ENCODE measurements around the gene S100Z. TPM values are rescaled to one million over a fixed set of nuclear protein-coding genes. Genes with fewer than 3 reads are reported as not detected.

S100Z gene
- total and polyA plus RNA-seq, 2 experiments from 2014 or later, result 0.45 to 1.3 TPM

- H3K9me3 ChIP-seq (ENCODE audit: low read depth), result no peaks in the 10 kb centered on the region
- no peak for TF ChIP-seq CTCF (IDR thresholded peaks at IDR 0.05; ENCODE audit: low read depth, low read length)
Measured at GRCh38 chr5:76867038-76867437, 17.2 kb downstream of the S100Z start.

GRCh38 chr5:76867827-76868693 is 18.2 kb downstream of the S100Z start:
- Histone ChIP-seq H3K36me3 (no peaks in the 10 kb centered on the region), H3K4me1 (ENCODE audit: low read depth) (peaks cover 3% of the 10 kb centered on the region), H3K27me3 (no peaks in the 10 kb centered on the region), H3K9me3 (ENCODE audit: low read depth) (no peaks in the 10 kb centered on the region), H3K4me3 (no peak overlapping the region), H3K27ac (peak overlapping the region; percentile 76)
- peak; percentile 80 to 86 for DNase-seq (ENCODE audit: low read depth in 1 of 2, low spot score in 1 of 2)
- TF ChIP-seq CTCF (IDR thresholded peaks at IDR 0.05; ENCODE audit: low read depth, low read length), result peak; percentile 83

More at GRCh38 chr5:76867038-76867437, 17.2 kb downstream of the S100Z start:
- DNase-seq (ENCODE audit: low read depth in 1 of 2, low spot score in 1 of 2), result no peak
- Histone ChIP-seq H3K4me1 (ENCODE audit: low read depth) (peaks cover 3% of the 10 kb centered on the region), H3K27me3 (no peaks in the 10 kb centered on the region), H3K4me3 (no peak overlapping the region), H3K27ac (no peak overlapping the region), H3K36me3 (no peaks in the 10 kb centered on the region)

- Histone ChIP-seq H3K4me3 (no peak overlapping the region), H3K27ac (no peak overlapping the region), H3K36me3 (no peaks in the 10 kb centered on the region), H3K4me1 (ENCODE audit: low read depth) (peaks cover 21% of the 10 kb centered on the region), H3K27me3 (no peaks in the 10 kb centered on the region), H3K9me3 (ENCODE audit: low read depth) (no peaks in the 10 kb centered on the region)
- no peak for DNase-seq (ENCODE audit: low read depth in 1 of 2, low spot score in 1 of 2)
- TF ChIP-seq CTCF (IDR thresholded peaks at IDR 0.05; ENCODE audit: low read depth, low read length), result no peak
Measured at GRCh38 chr5:76870046-76870445, 20.2 kb downstream of the S100Z start.

GRCh38 chr5:76874088-76874581 is 24.3 kb downstream of the S100Z start:
- TF ChIP-seq CTCF (IDR thresholded peaks at IDR 0.05; ENCODE audit: low read depth, low read length), result no peak
- H3K36me3 ChIP-seq, result no peaks in the 10 kb centered on the region
- H3K27ac ChIP-seq, result peak overlapping the region; percentile 76
- H3K27me3 ChIP-seq, result no peaks in the 10 kb centered on the region
- H3K4me3 ChIP-seq, result no peak overlapping the region
- peaks cover 42% of the 10 kb centered on the region for H3K4me1 ChIP-seq (ENCODE audit: low read depth)
- peak in 1 of 2 donors; percentile 52 for DNase-seq (ENCODE audit: low read depth in 1 of 2, low spot score in 1 of 2)
- H3K9me3 ChIP-seq (ENCODE audit: low read depth), result no peaks in the 10 kb centered on the region

- no peaks in the 10 kb centered on the region for H3K9me3 ChIP-seq (ENCODE audit: low read depth)
- H3K27me3 ChIP-seq, result no peaks in the 10 kb centered on the region
- no peaks in the 10 kb centered on the region for H3K36me3 ChIP-seq
- DNase-seq (ENCODE audit: low read depth in 1 of 2, low spot score in 1 of 2), result no peak
- H3K4me1 ChIP-seq (ENCODE audit: low read depth), result no peaks in the 10 kb centered on the region
- H3K27ac ChIP-seq, result no peak overlapping the region
- no peak overlapping the region for H3K4me3 ChIP-seq
- no peak for TF ChIP-seq CTCF (IDR thresholded peaks at IDR 0.05; ENCODE audit: low read depth, low read length)
Measured at GRCh38 chr5:76888733-76889300, 39.0 kb downstream of the S100Z start.
